ENCODE measurements around the gene GPR21. TPM values are rescaled to one million over a fixed set of nuclear protein-coding genes. Genes with fewer than 3 reads are reported as not detected.

GPR21 gene
- total RNA-seq, 6 experiments from 2014 or later: 0.44 to 0.68 (median 0.54) TPM; not detected in 2

DNA sequence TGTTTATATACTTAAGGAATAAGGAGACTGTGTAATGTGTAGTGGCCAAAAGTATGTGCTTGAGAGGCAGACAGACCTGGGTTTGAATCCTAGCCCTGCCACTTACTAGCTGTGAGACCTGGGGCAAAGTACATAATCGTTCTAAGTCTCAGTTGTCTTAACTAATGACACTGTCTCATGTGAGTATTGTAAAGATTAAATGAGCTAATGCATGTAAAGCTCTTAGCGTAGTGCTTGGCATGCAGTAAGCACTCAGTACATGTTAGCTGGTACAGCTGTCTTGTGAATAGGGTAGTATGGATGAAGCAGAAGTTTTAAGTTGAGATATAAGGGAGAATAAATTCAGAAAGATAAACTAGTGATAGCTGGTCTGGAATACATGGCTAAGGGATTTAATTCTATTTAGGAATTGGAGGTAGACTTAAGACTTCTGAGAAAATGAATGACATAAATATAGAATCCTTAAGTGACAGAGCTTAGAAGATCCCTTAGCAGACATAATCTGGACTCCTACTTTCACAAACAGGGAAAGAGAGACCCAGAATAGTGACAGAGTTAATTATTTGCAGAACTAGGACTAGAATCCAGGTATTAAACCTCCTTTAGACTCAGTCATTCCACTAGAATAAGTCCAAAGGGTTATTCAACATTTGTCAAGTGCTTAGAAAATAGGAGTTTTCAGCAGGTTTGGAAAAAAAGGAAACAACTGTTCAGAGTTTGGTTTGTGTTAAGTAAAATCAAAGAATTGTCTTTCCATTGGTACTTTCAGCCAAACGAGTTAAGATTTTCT lies 13.1 kb downstream of the GPR21 start:
- Histone ChIP-seq H3K27ac (peak overlapping the region in 2 of 3 donors; percentile 24 to 44), H3K4me1 (peaks cover 0 to 30% (median 11%) of the 10 kb centered on the region in 4 donors)
- ATAC-seq: peak; percentile 79 to 85 (median 83)

DNA sequence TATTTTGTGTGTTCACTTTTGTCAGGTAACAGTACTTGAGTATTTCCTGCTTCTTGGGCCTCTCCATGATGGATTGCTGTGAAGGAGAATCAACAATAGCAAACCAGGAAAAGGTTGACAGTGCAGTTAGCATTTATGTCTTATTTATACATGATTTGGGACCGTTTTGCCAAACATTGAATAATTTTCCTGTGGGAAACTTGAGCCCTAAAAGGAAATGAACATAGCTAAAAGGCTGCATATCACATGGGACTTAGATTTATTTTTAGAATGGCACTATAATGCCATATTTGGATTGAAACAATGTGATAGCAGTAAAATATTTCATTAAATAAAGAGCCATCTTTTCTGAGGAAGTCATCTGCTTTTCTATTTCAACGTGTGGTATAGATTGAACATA lies 15.3 kb downstream of the GPR21 start:
- Histone ChIP-seq H3K9me3 (no peaks in the 10 kb centered on the region), H3K4me3 (no peak overlapping the region), H3K27ac (no peak overlapping the region), H3K27me3 (no peaks in the 10 kb centered on the region), H3K36me3 (peaks cover 0 to 3% (median 0%) of the 10 kb centered on the region in 4 donors), H3K4me1 (peaks cover 0 to 30% (median 11%) of the 10 kb centered on the region in 4 donors)
- ATAC-seq: peak in 1 of 4 donors; percentile 10
- intact Hi-C loops (cut with DNase I): no loop called here
- TF ChIP-seq, protein P1, sequence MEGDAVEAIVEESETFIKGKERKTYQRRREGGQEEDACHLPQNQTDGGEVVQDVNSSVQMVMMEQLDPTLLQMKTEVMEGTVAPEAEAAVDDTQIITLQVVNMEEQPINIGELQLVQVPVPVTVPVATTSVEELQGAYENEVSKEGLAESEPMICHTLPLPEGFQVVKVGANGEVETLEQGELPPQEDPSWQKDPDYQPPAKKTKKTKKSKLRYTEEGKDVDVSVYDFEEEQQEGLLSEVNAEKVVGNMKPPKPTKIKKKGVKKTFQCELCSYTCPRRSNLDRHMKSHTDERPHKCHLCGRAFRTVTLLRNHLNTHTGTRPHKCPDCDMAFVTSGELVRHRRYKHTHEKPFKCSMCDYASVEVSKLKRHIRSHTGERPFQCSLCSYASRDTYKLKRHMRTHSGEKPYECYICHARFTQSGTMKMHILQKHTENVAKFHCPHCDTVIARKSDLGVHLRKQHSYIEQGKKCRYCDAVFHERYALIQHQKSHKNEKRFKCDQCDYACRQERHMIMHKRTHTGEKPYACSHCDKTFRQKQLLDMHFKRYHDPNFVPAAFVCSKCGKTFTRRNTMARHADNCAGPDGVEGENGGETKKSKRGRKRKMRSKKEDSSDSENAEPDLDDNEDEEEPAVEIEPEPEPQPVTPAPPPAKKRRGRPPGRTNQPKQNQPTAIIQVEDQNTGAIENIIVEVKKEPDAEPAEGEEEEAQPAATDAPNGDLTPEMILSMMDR (IDR thresholded peaks at IDR 0.05): no peak
- no peak for TF ChIP-seq POLR2A (IDR thresholded peaks at IDR 0.05)
- DNase-seq: no peak
- 47% methylated on average over 2 of the region's 2 CpGs for WGBS (ENCODE audit: insufficient coverage, low coverage, low lambda C conversion rate, missing lambda C conversion rate)

More for the DNA sequence above, 13.1 kb downstream of the GPR21 start:
- H3K27me3 ChIP-seq: no peaks in the 10 kb centered on the region
- 42% methylated on average over 3 of the region's 3 CpGs for WGBS (ENCODE audit: insufficient coverage, low coverage, low lambda C conversion rate, missing lambda C conversion rate)
- DNase-seq: no peak
- intact Hi-C loops (cut with DNase I): no loop called here
- TF ChIP-seq, protein P1 (IDR thresholded peaks at IDR 0.05): no peak
- no peak for TF ChIP-seq POLR2A (IDR thresholded peaks at IDR 0.05)
- H3K9me3 ChIP-seq: no peaks in the 10 kb centered on the region
- peaks cover 0 to 3% (median 0%) of the 10 kb centered on the region in 4 donors for H3K36me3 ChIP-seq
- H3K4me3 ChIP-seq: no peak overlapping the region

DNA sequence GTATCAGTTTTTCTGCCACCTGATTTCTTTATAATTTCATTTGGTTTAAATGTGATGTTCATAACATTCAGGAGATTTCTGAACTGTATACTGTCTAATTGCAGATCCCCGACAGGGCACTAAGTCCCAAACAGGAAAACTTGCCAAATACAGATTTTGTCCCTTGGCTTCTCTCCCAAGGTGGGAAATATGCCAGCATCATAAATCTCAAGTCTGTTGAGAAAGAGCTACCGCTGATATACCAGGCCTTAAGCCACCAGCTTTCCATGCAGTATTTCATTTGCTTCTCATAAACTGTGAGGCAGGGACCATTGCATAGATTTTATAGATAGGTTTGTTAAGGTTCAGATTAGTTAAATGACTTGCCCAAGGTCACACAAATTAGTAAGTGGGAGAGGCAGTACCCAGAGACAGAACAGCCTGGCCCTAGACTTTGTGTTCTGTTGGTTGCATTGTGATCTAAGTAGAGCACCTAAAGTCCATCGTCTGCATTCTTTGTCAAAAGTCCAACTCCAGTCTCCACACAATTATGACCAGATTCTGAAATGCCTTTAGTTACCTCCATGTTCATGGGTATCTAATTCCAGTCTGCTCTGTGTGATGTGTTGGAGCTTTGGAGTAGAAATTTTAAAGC lies 16.2 kb downstream of the GPR21 start:
- ATAC-seq: peak; percentile 57 to 70 (median 64)

DNA sequence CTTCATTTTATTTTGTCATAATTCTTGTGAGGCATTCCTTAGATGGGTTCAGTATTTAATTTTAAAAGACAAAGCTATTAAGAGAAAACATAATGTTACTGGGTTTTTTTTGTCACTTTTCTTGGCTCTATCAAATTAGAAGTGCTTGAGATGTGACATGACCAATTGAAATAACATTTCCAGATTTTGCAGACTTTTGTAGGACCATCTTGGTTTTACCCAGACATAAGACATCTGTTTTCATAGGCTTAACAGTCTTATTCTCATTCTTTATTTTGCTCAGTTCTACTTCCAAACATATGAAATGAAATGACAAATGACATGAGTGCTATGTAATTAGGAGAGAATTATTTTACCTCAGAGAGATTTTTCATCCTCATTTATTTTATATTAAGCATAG lies 19.6 kb downstream of the GPR21 start:
- TF ChIP-seq POLR2A (IDR thresholded peaks at IDR 0.05): no peak
- TF ChIP-seq, protein P1 (IDR thresholded peaks at IDR 0.05): no peak
- Histone ChIP-seq H3K27ac (no peak overlapping the region), H3K36me3 (peaks cover 0 to 7% (median 2%) of the 10 kb centered on the region in 4 donors), H3K4me1 (peaks cover 0 to 18% (median 7%) of the 10 kb centered on the region in 4 donors), H3K27me3 (no peaks in the 10 kb centered on the region), H3K4me3 (no peak overlapping the region), H3K9me3 (no peaks in the 10 kb centered on the region)
- DNase-seq (no peak), ATAC-seq (no peak)
- intact Hi-C loops (cut with DNase I): no loop called here

More for the DNA sequence above, 16.2 kb downstream of the GPR21 start:
- H3K27ac ChIP-seq: peak overlapping the region in 1 of 3 donors; percentile 14
- no peak for TF ChIP-seq POLR2A (IDR thresholded peaks at IDR 0.05)
- TF ChIP-seq, protein P1 (IDR thresholded peaks at IDR 0.05): no peak
- H3K4me1 ChIP-seq: peaks cover 0 to 30% (median 11%) of the 10 kb centered on the region in 4 donors
- peaks cover 0 to 5% (median under 1%) of the 10 kb centered on the region in 4 donors for H3K36me3 ChIP-seq
- H3K4me3 ChIP-seq: no peak overlapping the region
- no peaks in the 10 kb centered on the region for H3K9me3 ChIP-seq
- WGBS (ENCODE audit: insufficient coverage, low coverage, low lambda C conversion rate, missing lambda C conversion rate): 15% methylated on average over 3 of the region's 3 CpGs
- no peak for DNase-seq
- H3K27me3 ChIP-seq: no peaks in the 10 kb centered on the region
- intact Hi-C loops (cut with DNase I): no loop called here
